Fibroblast of lung (primary cell): ENCODE data around the gene MYO18B.

Source experiments
- EZH2 ChIP-seq: IDR thresholded peaks from 2 replicates; pipeline ENCODE4 v1.5.1; 2012; ENCODE audit warnings: low read length, control low read depth, mild to moderate bottlenecking; ENCODE audit errors: missing control alignments
- TF ChIP-seq, protein P1 (sequence below), 2 donors: IDR thresholded peaks in 1 of 2; conservative IDR thresholded peaks in 1 of 2; 1 replicate in 1 of 2; 2 replicates in 1 of 2; pipeline ENCODE4 v1.5.1; 2011 to 2012; ENCODE audit warnings: low read length in 2 of 2, control low read depth in 1 of 2, inconsistent platforms in 1 of 2, low read depth in 1 of 2, mild to moderate bottlenecking in 1 of 2

DNA sequence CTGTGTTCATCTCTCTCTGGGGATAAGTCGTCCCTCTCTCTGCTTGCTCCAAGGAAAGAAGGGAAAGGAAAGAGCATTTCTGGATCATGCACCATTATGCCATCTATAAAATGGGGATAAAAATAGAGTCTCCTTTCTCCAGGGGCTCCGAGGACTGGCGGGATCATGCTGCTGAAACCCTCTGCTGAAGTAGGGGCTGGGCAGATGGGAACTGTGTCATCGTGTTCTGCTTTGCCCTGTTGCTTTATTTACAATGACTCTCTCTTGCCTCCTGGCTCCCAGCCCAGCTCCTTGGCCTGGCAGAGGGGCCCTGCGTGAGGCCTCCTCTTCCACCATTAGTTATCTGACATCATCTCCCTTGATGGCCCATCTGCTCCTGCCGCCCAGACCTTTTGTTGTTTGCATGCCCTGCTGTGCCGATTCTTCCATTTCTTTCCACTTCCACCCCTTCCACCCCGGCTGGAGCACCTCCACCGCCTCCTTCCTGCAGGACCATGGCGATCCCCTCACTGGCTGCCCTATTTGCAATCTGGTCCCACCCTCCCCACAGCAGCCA is 200.9 kb downstream of the MYO18B start:
- TF ChIP-seq, protein P1, sequence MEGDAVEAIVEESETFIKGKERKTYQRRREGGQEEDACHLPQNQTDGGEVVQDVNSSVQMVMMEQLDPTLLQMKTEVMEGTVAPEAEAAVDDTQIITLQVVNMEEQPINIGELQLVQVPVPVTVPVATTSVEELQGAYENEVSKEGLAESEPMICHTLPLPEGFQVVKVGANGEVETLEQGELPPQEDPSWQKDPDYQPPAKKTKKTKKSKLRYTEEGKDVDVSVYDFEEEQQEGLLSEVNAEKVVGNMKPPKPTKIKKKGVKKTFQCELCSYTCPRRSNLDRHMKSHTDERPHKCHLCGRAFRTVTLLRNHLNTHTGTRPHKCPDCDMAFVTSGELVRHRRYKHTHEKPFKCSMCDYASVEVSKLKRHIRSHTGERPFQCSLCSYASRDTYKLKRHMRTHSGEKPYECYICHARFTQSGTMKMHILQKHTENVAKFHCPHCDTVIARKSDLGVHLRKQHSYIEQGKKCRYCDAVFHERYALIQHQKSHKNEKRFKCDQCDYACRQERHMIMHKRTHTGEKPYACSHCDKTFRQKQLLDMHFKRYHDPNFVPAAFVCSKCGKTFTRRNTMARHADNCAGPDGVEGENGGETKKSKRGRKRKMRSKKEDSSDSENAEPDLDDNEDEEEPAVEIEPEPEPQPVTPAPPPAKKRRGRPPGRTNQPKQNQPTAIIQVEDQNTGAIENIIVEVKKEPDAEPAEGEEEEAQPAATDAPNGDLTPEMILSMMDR (conservative IDR thresholded peaks at IDR 0.05 in 1 of 2, IDR thresholded peaks at IDR 0.05 in 1 of 2; ENCODE audit: low read depth in 1 of 2, low read length in 2 of 2): no peak
- TF ChIP-seq EZH2: no peak
